H1 (cell line): ENCODE results near the gene PRF1. TPM values are rescaled to one million over a fixed set of nuclear protein-coding genes. Genes with fewer than 3 reads are reported as not detected.

ENCODE experiments used
- CTBP2 ChIP-seq: IDR thresholded peaks from 2 replicates; pipeline ENCODE4 v1.7.0; 2011; ENCODE audit warnings: borderline replicate concordance, mild to moderate bottlenecking, moderate library complexity, mixed read lengths, low read length; ENCODE audit not compliant: insufficient read depth, insufficient read length
- GABPA ChIP-seq: IDR thresholded peaks from 2 replicates; pipeline ENCODE4 v1.6.1; 2011; ENCODE audit warnings: mild to moderate bottlenecking, low read length, moderate library complexity, borderline replicate concordance; ENCODE audit not compliant: insufficient read depth
- HDAC2 ChIP-seq, 2 experiments: fragments of 300-600 bp in 1 of 2; sonication (generic) in 1 of 2; IDR thresholded peaks; 2 replicates each; pipeline ENCODE4 v1.6.1; 2011 to 2012; ENCODE audit warnings: low read depth in 2 of 2, low read length in 2 of 2, mild to moderate bottlenecking in 2 of 2, moderate library complexity in 2 of 2, borderline replicate concordance in 1 of 2, inconsistent platforms in 1 of 2
- NANOG ChIP-seq: IDR thresholded peaks from 2 replicates; pipeline ENCODE4 v1.6.1; 2011; ENCODE audit warnings: low read length, low read depth, mild to moderate bottlenecking, inconsistent platforms; ENCODE audit not compliant: insufficient read depth, poor library complexity, severe bottlenecking
- RAD21 ChIP-seq, 2 experiments: IDR thresholded peaks in 1 of 2; conservative IDR thresholded peaks in 1 of 2; 2 replicates each; pipeline ENCODE4 v1.6.1; 2011; ENCODE audit warnings: low read depth in 2 of 2, low read length in 2 of 2, improper control_type of control experiment in 1 of 2, inconsistent platforms in 1 of 2, mild to moderate bottlenecking in 1 of 2, moderate library complexity in 1 of 2
- RBBP5 ChIP-seq: IDR thresholded peaks from 2 replicates; pipeline ENCODE4 v1.7.1; 2012; ENCODE audit warnings: low read depth, mild to moderate bottlenecking, inconsistent platforms, low read length, moderate library complexity, borderline replicate concordance
- RNF2 ChIP-seq: fragments of 200-900, 300-1000 bp; sonication (generic); IDR thresholded peaks from 2 replicates; pipeline ENCODE4 v1.7.1; 2016; ENCODE audit warnings: borderline replicate concordance, low read depth, mild to moderate bottlenecking, antibody characterized with exemption, low read length; ENCODE audit not compliant: poor library complexity, severe bottlenecking; ENCODE audit errors: missing control alignments
- SP1 ChIP-seq: IDR thresholded peaks from 2 replicates; pipeline ENCODE4 v1.6.1; 2011; ENCODE audit warnings: low read depth, low read length
- polyA plus RNA-seq, 7 experiments: library from polyadenylated mRNA; depleted of rRNA in 3 of 7; stranded (reverse) in 5 of 7; unstranded in 2 of 7; fragments of >200 nt in 5 of 7; fragments of 200-250 nt in 2 of 7; gene quantifications; 1 replicate in 5 of 7; 2 replicates in 1 of 7; 4 replicates in 1 of 7; pipeline versions ENCODE4 v1.2.1 to v1.2.3, GENCODE V29; 2011 to 2013; ENCODE audit warnings: missing spikeins in 2 of 7, mixed read lengths in 2 of 7
- total RNA-seq: library from RNA; stranded (reverse); fragmentation: NEBNext Ultra II Directional; extraction: Animal tissue kit (Norgen Biotek cat#: 25700); gene quantifications from 2 replicates; pipeline ENCODE4 v1.2.1, GENCODE V29; 2021

Gene PRF1
- total and polyA plus RNA-seq, 2 of the 8 experiments (the other 6 are each of a cell fraction or from before 2014, with no cell fraction given): 0.15 TPM; not detected in 1

DNA sequence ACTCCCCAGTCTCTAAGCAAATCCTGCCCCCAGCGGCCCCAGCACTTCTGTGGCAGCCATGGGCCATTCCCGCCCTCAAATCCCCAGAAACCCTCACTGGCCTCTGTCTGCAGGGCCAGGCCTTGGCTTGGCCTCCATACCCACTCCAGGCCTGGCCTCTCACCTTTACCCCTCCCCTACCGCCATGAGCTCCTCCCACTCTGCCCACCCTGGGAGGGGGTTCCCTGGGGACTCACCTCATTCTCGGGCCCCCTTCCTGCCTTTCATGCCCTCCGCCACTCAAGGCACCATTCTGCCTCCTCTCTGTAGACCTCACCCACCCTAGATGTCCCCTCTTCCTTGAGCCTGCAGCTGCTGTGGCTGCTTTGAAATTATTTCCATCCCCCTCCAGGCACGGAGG, 41.0 kb downstream of the PRF1 start (continued):
- TF ChIP-seq HDAC2 (IDR thresholded peaks at IDR 0.05; ENCODE audit: borderline replicate concordance in 1 of 2, low read depth in 2 of 2, low read length in 2 of 2) (no peak), SP1 (no peak), GABPA (no peak), RNF2 (no peak), CTBP2 (no peak), RAD21 (IDR thresholded peaks at IDR 0.05 in 1 of 2, conservative IDR thresholded peaks at IDR 0.05 in 1 of 2; ENCODE audit: low read depth in 2 of 2, low read length in 2 of 2) (no peak), RBBP5 (no peak), NANOG (no peak)
- TF ChIP-seq, all 59 proteins: peak for 0
